Fibroblast of the aortic adventitia (primary cell): ENCODE results near the gene AOAH. TPM values are rescaled to one million over a fixed set of nuclear protein-coding genes. Genes with fewer than 3 reads are reported as not detected.

Experiments used
- DNase-seq: peaks from one replicate; pipeline ENCODE4 v3.0.0-alpha.2; 2010; ENCODE audit warnings: low read depth
- H3K4me3 ChIP-seq: 2 replicates; pipeline ENCODE4 v1.5.1; 2011; ENCODE audit warnings: low read depth, mild to moderate bottlenecking, control low read depth, low read length, moderate library complexity
- CTCF ChIP-seq: IDR thresholded peaks from 2 replicates; pipeline ENCODE4 v1.5.1; 2011; ENCODE audit warnings: mild to moderate bottlenecking, low read length, control low read depth, inconsistent platforms; ENCODE audit not compliant: insufficient read depth
- total RNA-seq: library from RNA; depleted of rRNA; stranded (reverse); fragments of >200 nt; gene quantifications from 2 replicates; pipeline ENCODE4 v1.2.3, GENCODE V29; 2012; ENCODE audit warnings: low replicate concordance

Gene AOAH
- total RNA-seq, 1 donor, result not detected

GRCh38 chr7:36562121-36562520, 162.2 kb downstream of the AOAH start:
- no peak overlapping the region for H3K4me3 ChIP-seq
- no peak for DNase-seq
- no peak for TF ChIP-seq CTCF

- no peak overlapping the region for H3K4me3 ChIP-seq
- no peak for DNase-seq
- no peak for TF ChIP-seq CTCF
Measured at GRCh38 chr7:36549029-36549428, 175.3 kb downstream of the AOAH start.

GRCh38 chr7:36547416-36547815, 176.9 kb downstream of the AOAH start:
- no peak for TF ChIP-seq CTCF
- no peak overlapping the region for H3K4me3 ChIP-seq
- DNase-seq, result no peak

- DNase-seq, result no peak
- no peak for TF ChIP-seq CTCF
- no peak overlapping the region for H3K4me3 ChIP-seq
Measured at GRCh38 chr7:36546331-36546730, 178.0 kb downstream of the AOAH start.

GRCh38 chr7:36545291-36545690, 179.0 kb downstream of the AOAH start:
- H3K4me3 ChIP-seq, result no peak overlapping the region
- no peak for TF ChIP-seq CTCF
- no peak for DNase-seq

- DNase-seq, result no peak
- no peak overlapping the region for H3K4me3 ChIP-seq
- TF ChIP-seq CTCF, result no peak
Measured at GRCh38 chr7:36538126-36538525, 186.2 kb downstream of the AOAH start.

GRCh38 chr7:36535866-36536664, 188.2 kb downstream of the AOAH start:
- no peak for TF ChIP-seq CTCF
- DNase-seq, result no peak
- no peak overlapping the region for H3K4me3 ChIP-seq
